Epidermal melanocyte (primary cell): ENCODE data around the gene CEACAM5.

Experiments
- DNase-seq: peaks from one replicate; pipeline ENCODE4 v3.0.0; 2011; ENCODE audit warnings: low spot score; ENCODE audit not compliant: insufficient read length

The CEACAM5 gene

GRCh38 chr19:41708481-41708880 is at the start of gene CEACAM5:
CEACAM5 (plus strand) TSS chr19:41708626; CDS start chr19:41708732, 106 bp downstream.
- no peak for DNase-seq

DNA sequence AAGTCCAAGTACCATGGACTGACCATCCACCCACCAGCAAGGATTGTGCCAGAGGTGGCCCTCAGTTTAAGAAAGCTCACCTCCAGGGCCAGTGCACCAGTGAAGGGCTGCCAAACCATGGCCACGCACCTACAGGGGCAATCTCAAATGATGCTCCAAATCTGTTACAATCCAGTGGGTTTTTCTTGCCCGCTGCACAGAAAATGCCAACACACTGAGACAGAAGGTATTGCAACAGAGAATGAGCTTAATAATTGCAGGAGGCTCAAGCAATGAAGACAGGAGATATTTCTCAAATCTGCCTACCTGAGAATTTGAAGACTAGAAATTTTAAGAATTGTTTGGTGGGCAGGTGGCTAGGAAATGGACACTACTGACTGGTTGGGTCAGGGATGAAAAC is 42.4 kb upstream of the CEACAM5 start:
- no peak for DNase-seq

DNA sequence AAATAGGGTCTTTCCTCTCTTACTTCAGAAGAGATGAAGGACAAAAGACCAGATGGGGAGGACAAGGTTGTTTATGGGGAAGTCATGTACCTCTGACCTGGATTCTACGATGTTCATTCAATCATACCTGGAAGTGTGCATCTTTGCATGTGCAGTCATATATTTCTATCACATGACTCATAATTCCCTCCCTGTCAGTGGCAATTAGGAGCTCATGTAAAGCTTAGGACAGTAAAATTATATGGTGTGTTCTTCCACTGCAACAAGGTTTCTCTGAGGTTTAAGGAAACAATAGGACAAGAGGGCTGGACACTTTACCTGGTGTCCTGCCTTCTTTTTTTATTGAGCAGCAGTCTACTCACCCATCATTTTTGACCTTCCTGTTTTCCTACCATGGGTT is 40.1 kb upstream of the CEACAM5 start:
- no peak for DNase-seq

DNA sequence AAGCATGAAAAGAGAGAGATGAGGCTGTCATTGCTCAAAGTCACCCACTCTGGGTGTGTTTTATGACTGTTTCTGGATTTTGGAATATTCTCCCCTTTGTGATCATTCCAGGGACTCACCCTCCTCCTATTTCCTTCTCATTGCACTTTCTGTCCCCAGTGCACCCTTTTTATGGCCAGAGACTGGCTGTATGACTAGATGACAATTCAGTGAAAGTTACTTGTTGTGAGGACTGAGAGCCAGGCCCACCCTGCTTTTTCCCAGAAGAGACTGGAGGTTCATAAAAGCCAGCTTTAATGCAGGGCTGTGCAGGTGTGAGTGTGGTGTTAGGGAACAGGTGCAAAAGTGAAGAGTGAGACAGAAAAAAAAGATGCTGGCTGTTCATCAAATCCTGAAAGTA is 37.7 kb upstream of the CEACAM5 start:
- DNase-seq: no peak

GRCh38 chr19:41671486-41671885 is 36.9 kb upstream of the CEACAM5 start:
- DNase-seq: no peak

DNA sequence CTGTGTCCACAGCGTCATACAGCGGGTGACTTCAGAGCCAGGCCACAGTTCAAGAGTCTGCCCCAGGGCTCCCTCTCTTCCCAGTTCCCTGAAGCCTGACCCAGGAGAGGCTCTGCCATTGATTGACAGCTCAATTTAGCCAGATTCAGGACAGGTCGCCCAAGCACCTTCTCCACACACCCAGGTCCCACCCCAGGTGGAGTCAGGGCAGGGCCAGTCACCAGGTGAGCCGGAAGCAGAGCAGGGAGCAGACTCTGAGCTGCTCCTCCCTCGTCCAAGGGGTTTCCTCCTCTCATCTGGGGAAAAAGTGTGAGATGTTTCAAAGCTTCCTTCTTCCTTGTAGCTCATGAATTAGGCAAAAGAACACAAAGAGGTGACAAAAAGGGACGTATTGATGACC is 26.0 kb upstream of the CEACAM5 start:
- DNase-seq: no peak

GRCh38 chr19:41687419-41687818 is 21.0 kb upstream of the CEACAM5 start:
- no peak for DNase-seq

- DNase-seq: no peak
These were observed 20.3 kb upstream of the CEACAM5 start, which contains the start of gene CEACAM7 for GRCh38 chr19:41688098-41688497. CEACAM7 (minus strand) TSS chr19:41688270; CDS start chr19:41688165, 105 bp downstream.

DNA sequence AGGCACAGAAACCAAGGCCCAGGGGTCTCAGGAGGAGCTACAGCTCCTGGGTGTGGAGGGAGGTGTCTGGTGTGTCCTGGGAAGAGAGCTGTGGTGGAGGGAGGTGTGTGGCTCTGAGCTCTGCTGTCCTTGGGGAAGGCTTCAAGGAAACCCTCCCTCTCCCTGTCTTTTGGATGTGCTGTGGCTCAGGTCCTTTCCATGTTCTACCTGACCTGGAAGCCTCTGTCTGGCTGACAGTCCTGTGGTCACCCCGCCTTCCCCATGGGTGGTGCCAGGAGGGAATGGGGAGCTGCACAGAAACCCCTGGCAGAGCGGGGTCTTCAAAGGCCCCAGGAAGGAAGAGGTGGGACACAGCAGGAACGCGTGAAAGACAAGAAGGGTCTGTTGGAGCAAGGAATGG is 19.7 kb upstream of the CEACAM5 start:
- DNase-seq: no peak

DNA sequence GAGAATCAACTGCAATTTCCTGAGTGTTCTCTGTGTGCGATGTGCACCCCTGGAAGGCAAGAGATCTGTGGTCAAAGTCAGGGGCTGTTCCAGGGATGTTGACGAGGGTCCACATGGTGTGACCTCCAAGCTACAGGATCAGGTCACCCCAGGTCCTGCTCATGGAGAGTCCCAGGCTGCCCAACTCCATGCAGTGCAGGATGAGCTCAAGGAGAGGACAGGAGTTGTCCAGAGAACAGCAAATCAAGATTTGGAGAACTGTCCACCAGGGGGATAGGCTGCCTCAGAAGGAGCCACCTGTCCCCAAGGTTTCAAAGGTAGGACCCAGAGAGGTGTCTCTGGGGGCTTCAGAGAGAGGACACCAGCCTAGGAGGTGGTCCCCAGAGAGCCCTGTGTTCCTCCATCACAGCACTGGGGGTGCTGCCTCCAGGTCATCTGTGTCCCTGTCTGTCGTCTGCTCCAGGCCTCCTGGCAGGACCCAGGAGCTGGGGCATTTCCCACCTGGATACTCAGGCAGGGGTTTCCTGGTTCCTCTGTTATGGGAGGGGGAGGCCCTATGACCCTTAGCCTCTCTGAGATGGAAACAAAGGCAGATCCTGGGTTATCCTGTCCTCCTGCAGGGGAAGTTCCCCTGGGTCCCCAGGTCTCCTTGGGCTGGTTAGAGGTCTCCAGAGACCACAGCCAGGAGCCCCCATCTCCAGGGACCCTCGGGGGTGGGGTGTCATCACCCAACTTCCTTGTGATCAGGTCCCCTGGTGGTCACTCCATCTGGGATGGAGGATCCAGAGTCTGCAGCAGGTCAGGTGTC is 18.2 kb upstream of the CEACAM5 start:
- no peak for DNase-seq

- no peak for DNase-seq
These were observed 17.7 kb upstream of the CEACAM5 start for GRCh38 chr19:41690801-41691065.

GRCh38 chr19:41691268-41691970 is 17.0 kb upstream of the CEACAM5 start:
- no peak for DNase-seq

DNA sequence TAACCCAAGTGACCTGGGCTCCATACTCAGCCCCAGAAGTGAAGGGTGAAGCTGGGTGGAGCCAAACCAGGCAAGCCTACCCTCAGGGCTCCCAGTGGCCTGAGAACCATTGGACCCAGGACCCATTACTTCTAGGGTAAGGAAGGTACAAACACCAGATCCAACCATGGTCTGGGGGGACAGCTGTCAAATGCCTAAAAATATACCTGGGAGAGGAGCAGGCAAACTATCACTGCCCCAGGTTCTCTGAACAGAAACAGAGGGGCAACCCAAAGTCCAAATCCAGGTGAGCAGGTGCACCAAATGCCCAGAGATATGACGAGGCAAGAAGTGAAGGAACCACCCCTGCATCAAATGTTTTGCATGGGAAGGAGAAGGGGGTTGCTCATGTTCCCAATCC is 14.2 kb upstream of the CEACAM5 start:
- DNase-seq: no peak

DNA sequence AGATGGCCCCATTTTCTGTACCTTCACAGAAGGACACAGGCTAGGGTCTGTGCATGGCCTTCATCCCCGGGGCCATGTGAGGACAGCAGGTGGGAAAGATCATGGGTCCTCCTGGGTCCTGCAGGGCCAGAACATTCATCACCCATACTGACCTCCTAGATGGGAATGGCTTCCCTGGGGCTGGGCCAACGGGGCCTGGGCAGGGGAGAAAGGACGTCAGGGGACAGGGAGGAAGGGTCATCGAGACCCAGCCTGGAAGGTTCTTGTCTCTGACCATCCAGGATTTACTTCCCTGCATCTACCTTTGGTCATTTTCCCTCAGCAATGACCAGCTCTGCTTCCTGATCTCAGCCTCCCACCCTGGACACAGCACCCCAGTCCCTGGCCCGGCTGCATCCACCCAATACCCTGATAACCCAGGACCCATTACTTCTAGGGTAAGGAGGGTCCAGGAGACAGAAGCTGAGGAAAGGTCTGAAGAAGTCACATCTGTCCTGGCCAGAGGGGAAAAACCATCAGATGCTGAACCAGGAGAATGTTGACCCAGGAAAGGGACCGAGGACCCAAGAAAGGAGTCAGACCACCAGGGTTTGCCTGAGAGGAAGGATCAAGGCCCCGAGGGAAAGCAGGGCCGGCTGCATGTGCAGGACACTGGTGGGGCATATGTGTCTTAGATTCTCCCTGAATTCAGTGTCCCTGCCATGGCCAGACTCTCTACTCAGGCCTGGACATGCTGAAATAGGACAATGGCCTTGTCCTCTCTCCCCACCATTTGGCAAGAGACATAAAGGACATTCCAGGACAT is 13.4 kb upstream of the CEACAM5 start:
- DNase-seq: no peak

DNA sequence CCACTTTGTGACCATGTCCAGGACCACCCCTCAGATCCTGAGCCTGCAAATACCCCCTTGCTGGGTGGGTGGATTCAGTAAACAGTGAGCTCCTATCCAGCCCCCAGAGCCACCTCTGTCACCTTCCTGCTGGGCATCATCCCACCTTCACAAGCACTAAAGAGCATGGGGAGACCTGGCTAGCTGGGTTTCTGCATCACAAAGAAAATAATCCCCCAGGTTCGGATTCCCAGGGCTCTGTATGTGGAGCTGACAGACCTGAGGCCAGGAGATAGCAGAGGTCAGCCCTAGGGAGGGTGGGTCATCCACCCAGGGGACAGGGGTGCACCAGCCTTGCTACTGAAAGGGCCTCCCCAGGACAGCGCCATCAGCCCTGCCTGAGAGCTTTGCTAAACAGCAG is 12.7 kb upstream of the CEACAM5 start:
- DNase-seq: no peak

GRCh38 chr19:41696402-41697197 is 11.8 kb upstream of the CEACAM5 start:
- DNase-seq: no peak

- DNase-seq: no peak
These were observed 11.1 kb upstream of the CEACAM5 start for GRCh38 chr19:41697198-41697855.

- no peak for DNase-seq
These were observed 9.6 kb upstream of the CEACAM5 start for GRCh38 chr19:41698746-41699230.

- DNase-seq: no peak
These were observed 9.0 kb upstream of the CEACAM5 start for GRCh38 chr19:41699231-41699967.

- DNase-seq: no peak
These were observed 8.5 kb upstream of the CEACAM5 start for GRCh38 chr19:41699968-41700323.
